HG03196 (cell line): Measurements from ENCODE around the gene APOBEC3B.
A peak's percentile ranks its signal among the peaks of the same experiment; 100 is the strongest.
"Not testable (repeated sequence)": the region's sequence is repeated elsewhere in the genome, so short reads cannot be mapped to it uniquely, and the experiment has no call there.

ENCODE experiments used
- ATAC-seq: cut with Tn5 transposase; IDR thresholded peaks from one replicate; pipeline ENCODE4 v1.9.1; 2021; ENCODE audit not compliant: unreplicated experiment

APOBEC3B gene

GRCh38 chr22:38987171-38987895, 5.2 kb downstream of the APOBEC3B start:
- ATAC-seq = no peak

- ATAC-seq = no peak
These were observed 7.3 kb downstream of the APOBEC3B start for GRCh38 chr22:38989466-38989865.

GRCh38 chr22:38992871-38993371, 10.8 kb downstream of the APOBEC3B start:
- ATAC-seq = not testable (repeated sequence)

- no peak for ATAC-seq
These were observed 14.0 kb downstream of the APOBEC3B start for GRCh38 chr22:38996105-38996504.

- ATAC-seq = no peak
These were observed 15.4 kb downstream of the APOBEC3B start for GRCh38 chr22:38997518-38997917.

- peak; percentile 92 for ATAC-seq
These were observed 21.1 kb downstream of the APOBEC3B start for GRCh38 chr22:39003165-39003638.

GRCh38 chr22:39007177-39007576, 25.0 kb downstream of the APOBEC3B start:
- ATAC-seq = no peak

GRCh38 chr22:39008271-39008850, 26.2 kb downstream of the APOBEC3B start:
- ATAC-seq = not testable (repeated sequence)

- ATAC-seq = no peak
These were observed 28.8 kb downstream of the APOBEC3B start for GRCh38 chr22:39010946-39011345.

- no peak for ATAC-seq
These were observed 30.7 kb downstream of the APOBEC3B start for GRCh38 chr22:39012533-39013511.

GRCh38 chr22:39013561-39013941, 31.4 kb downstream of the APOBEC3B start:
- ATAC-seq = not testable (repeated sequence)

- peak; percentile 83 for ATAC-seq
These were observed 32.0 kb downstream of the APOBEC3B start, which contains the start of gene APOBEC3C for GRCh38 chr22:39013942-39014722. Gene APOBEC3C (plus strand): TSS chr22:39014257. CDS start chr22:39014363, 106 bp downstream.

GRCh38 chr22:39014723-39015121, 32.6 kb downstream of the APOBEC3B start:
- not testable (repeated sequence) for ATAC-seq

GRCh38 chr22:39016592-39016991, 34.4 kb downstream of the APOBEC3B start:
- no peak for ATAC-seq

GRCh38 chr22:39017596-39018365, 35.6 kb downstream of the APOBEC3B start:
- no peak for ATAC-seq

GRCh38 chr22:39020021-39020651, 38.0 kb downstream of the APOBEC3B start:
- ATAC-seq = not testable (repeated sequence)

- ATAC-seq = no peak
These were observed 39.6 kb downstream of the APOBEC3B start for GRCh38 chr22:39021552-39022250.

GRCh38 chr22:39024519-39025308, 42.6 kb downstream of the APOBEC3B start:
- no peak for ATAC-seq
